Loucy (cell line): ENCODE measurements around the gene SRBD1.

ENCODE experiments used
- CTCF ChIP-seq: fragments of 200-600 bp; sonication (generic); conservative IDR thresholded peaks from 2 replicates; pipeline ENCODE4 v1.5.1; 2014; ENCODE audit warnings: mild to moderate bottlenecking, antibody characterized with exemption, low read length
- EZH2phosphoT487 ChIP-seq: fragments of 200-600 bp; IDR thresholded peaks from 2 replicates; pipeline ENCODE4 v1.6.1; 2018; ENCODE audit warnings: antibody characterized with exemption, mild to moderate bottlenecking, moderate library complexity, borderline replicate concordance

- TF ChIP-seq CTCF = no peak
- no peak for TF ChIP-seq EZH2phosphoT487
Measured at GRCh38 chr2:45570671-45571334, 40.3 kb downstream of the SRBD1 start.
